ENCODE measurements around the gene KRT34. TPM values are rescaled to one million over a fixed set of nuclear protein-coding genes. Genes with fewer than 3 reads are reported as not detected.

Gene KRT34
- total RNA-seq, 4 donors from 2014 or later: not detected

- no peaks in the 10 kb centered on the region for H3K36me3 ChIP-seq
- peak in 1 of 2 donors; percentile 36 for ATAC-seq
- no peak overlapping the region for H3K4me3 ChIP-seq
- DNase-seq: no peak
- in situ Hi-C loops (cut with MboI; ENCODE audit: low sequenced_read_pairs in 4 of 4): no loop called here
- no peaks in the 10 kb centered on the region for H3K9me3 ChIP-seq
- H3K27me3 ChIP-seq: no peaks in the 10 kb centered on the region
- no peak for TF ChIP-seq CTCF (IDR thresholded peaks at IDR 0.05 in 4 of 5, conservative IDR thresholded peaks at IDR 0.05 in 1 of 5)
- no peak for TF ChIP-seq POLR2A (IDR thresholded peaks at IDR 0.05)
- intact Hi-C loops (cut with DNase I; ENCODE audit: low total_unique reads): no loop called here
- peak overlapping the region in 1 of 4 donors; percentile 61 for H3K27ac ChIP-seq
- peaks cover 0 to 12% of the 10 kb centered on the region in 2 donors for H3K4me1 ChIP-seq
Observed at GRCh38 chr17:41415833-41416335, 33.8 kb upstream of the KRT34 start.

GRCh38 chr17:41415411-41415810 lies 33.3 kb upstream of the KRT34 start:
- Histone ChIP-seq H3K4me3 (no peak overlapping the region), H3K27ac (no peak overlapping the region), H3K36me3 (no peaks in the 10 kb centered on the region), H3K9me3 (no peaks in the 10 kb centered on the region), H3K27me3 (no peaks in the 10 kb centered on the region), H3K4me1 (peaks cover 0 to 12% of the 10 kb centered on the region in 2 donors)
- ATAC-seq: no peak
- in situ Hi-C loops (cut with MboI; ENCODE audit: low sequenced_read_pairs in 4 of 4) (no loop called here), intact Hi-C loops (cut with DNase I; ENCODE audit: low total_unique reads) (no loop called here)
- TF ChIP-seq POLR2A (IDR thresholded peaks at IDR 0.05) (no peak), CTCF (IDR thresholded peaks at IDR 0.05 in 4 of 5, conservative IDR thresholded peaks at IDR 0.05 in 1 of 5) (no peak)
- no peak for DNase-seq

GRCh38 chr17:41413982-41414381 lies 31.9 kb upstream of the KRT34 start:
- Histone ChIP-seq H3K27me3 (no peaks in the 10 kb centered on the region), H3K27ac (no peak overlapping the region), H3K36me3 (no peaks in the 10 kb centered on the region), H3K9me3 (no peaks in the 10 kb centered on the region), H3K4me3 (no peak overlapping the region), H3K4me1 (peaks cover 0 to 12% of the 10 kb centered on the region in 2 donors)
- in situ Hi-C loops (cut with MboI; ENCODE audit: low sequenced_read_pairs in 4 of 4): no loop called here
- ATAC-seq (no peak), DNase-seq (no peak)
- intact Hi-C loops (cut with DNase I; ENCODE audit: low total_unique reads): no loop called here
- TF ChIP-seq CTCF (IDR thresholded peaks at IDR 0.05 in 4 of 5, conservative IDR thresholded peaks at IDR 0.05 in 1 of 5) (no peak), POLR2A (IDR thresholded peaks at IDR 0.05) (no peak)

DNA sequence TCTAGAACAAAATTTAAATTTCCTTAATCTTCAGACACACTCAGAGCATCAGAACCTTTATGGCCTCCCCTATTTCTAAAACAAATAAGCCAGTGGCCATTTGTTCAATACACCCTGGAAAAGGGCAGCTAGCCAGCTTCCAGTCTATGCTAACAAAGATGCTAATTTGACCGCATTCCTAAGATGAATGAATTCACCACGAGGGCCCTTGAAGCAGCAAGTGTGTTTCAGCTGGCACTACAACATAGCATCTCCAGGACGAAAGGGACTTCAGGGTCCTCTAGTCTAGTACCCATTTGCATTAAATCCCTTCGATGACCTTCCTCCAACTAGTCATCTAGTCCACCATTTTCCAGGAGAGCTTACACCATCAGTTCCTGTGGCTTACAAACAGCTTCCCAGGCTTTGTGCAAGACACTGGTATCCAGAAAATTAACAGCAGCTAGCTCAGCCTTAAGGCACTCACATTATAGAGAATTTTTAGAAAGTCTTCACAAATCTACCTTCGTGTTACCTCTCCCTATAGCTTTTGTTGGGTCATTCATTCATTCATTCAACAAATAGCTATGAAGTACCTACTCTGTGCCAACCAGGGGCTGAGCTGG lies 31.3 kb upstream of the KRT34 start:
- intact Hi-C loops (cut with DNase I; ENCODE audit: low total_unique reads) (no loop called here), in situ Hi-C loops (cut with MboI; ENCODE audit: low sequenced_read_pairs in 4 of 4) (no loop called here)
- H3K27me3 ChIP-seq: no peaks in the 10 kb centered on the region

More for the DNA sequence above, 31.3 kb upstream of the KRT34 start:
- no peaks in the 10 kb centered on the region for H3K9me3 ChIP-seq
- H3K27ac ChIP-seq: no peak overlapping the region
- TF ChIP-seq POLR2A (IDR thresholded peaks at IDR 0.05) (no peak), CTCF (IDR thresholded peaks at IDR 0.05 in 4 of 5, conservative IDR thresholded peaks at IDR 0.05 in 1 of 5) (no peak)
- H3K36me3 ChIP-seq: no peaks in the 10 kb centered on the region
- ATAC-seq: no peak
- DNase-seq: no peak
- H3K4me3 ChIP-seq: no peak overlapping the region
- H3K4me1 ChIP-seq: peaks cover 0 to 12% of the 10 kb centered on the region in 2 donors
